GM21390 (cell line): ENCODE results near the gene ZDHHC11.
A peak's percentile ranks its signal among the peaks of the same experiment; 100 is the strongest.
"Not testable (repeated sequence)": the region's sequence is repeated elsewhere in the genome, so short reads cannot be mapped to it uniquely, and the experiment has no call there.

Experiments
- ATAC-seq: cut with Tn5 transposase; IDR thresholded peaks from one replicate; pipeline ENCODE4 v1.9.1; 2021; ENCODE audit not compliant: unreplicated experiment

The ZDHHC11 gene

DNA sequence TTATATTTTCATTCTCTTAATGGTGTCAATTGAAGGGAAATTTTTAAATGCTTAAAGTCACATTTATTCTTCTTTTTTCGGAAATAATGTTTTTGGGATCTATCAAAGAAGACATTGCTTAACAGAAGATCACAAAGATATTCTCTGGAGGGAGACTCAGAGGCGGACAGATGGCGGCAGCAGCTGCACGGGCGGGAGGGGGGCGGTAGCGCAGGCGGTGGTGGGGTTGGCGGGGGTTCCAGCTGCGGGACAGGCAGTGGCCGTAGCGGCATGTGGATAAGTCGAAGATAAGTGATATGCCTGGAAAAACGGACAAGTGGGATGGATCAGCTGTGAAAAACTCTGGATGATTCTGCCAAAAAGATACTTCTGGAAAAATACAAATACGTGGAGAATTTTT, 34.6 kb downstream of the ZDHHC11 start:
- ATAC-seq, result no peak

DNA sequence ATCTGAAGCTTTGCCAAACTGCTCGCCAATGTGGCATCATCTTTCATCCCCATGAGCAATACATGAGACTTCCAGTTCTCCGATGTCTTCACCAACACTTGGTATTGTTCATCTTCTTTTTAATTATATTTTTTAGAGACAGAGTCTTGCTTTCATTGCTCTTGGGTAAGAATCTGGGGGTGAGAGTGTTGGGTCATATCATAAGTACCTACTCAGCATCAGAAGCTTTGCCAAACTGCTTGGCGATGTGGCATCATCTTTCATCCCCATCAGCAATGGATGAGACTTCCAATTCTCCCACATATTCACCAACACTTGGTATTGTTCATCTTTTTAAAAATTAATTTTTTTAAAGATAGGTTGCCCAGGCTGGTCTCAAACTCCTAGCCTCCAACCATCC, 35.3 kb downstream of the ZDHHC11 start:
- no peak for ATAC-seq

DNA sequence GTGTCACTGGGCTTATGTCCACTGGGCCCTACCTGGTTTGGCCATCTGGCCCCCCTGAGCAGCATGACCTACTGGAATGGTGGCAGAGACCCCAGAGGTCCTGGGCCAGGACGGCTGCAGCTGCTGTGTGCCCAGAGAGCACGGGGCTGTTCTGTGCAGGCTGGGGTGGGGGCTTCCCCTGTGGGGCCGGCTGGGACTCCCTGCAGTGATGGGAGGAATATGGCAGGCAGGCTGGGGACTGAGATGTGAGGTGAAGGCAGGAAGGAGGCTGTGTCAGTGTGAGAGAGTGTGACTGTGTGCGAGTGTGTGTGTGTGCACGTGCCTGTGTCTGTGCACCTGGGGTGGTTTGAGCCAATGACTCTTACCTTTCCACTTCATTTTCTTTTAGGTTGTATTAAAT, 37.2 kb downstream of the ZDHHC11 start:
- not testable (repeated sequence) for ATAC-seq

DNA sequence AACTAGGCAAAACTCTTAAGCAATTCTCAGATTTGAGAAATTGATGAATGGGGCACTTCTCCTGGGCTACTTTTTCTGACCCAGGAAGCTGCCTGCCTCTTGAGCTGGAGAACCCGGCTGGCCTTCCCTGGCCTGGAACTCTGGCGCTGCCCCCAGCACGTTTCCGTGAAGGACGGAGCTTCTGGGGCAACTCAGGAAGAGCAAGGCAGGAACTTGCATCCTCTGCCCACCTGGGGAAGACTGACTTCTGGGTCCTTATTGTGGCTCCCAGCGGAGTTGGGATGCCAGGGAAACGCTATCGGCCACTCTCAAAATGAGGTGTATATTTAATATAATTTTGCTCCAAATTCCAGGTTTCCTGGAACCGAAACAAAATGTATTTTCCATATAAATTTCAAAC, 39.4 kb downstream of the ZDHHC11 start:
- ATAC-seq, result not testable (repeated sequence)

DNA sequence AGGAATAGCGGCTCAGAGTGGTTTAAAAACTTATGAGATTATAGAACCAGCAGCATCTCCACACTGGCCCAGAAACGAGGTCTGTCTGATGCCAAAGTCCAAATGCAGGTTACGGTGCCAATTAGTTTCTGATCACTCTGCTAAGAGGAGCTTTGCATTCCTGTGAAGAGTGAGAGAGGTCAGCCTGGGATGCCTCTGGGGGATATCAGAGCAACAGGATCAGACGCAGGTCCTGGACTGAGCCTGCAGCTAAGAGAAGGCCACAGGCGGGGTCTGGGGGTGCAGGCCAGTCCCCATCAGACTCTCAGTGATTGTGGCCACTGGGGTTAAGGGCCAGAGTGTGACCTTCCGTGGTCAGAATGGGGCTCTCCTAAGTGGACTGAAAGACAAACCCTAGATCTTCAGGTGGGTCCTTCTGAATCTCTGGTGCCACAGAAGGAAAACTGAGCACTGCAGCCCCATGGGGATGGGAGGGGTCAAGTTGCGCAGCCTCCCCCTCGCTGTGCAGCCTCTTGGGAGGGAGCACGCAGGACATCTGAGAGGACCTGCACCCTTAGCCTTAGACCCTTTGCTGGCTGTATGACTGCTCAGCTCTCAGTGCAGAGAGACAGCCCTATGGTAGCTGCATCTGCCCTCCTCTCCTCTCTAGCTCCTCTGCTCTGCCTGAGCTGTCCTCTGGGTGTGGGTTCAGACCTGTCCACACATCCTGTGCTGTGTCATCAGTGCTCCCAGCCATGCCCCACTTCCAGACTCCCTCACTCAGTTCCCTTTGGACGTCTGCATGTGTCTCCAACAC, 42.9 kb downstream of the ZDHHC11 start:
- ATAC-seq, result not testable (repeated sequence)

DNA sequence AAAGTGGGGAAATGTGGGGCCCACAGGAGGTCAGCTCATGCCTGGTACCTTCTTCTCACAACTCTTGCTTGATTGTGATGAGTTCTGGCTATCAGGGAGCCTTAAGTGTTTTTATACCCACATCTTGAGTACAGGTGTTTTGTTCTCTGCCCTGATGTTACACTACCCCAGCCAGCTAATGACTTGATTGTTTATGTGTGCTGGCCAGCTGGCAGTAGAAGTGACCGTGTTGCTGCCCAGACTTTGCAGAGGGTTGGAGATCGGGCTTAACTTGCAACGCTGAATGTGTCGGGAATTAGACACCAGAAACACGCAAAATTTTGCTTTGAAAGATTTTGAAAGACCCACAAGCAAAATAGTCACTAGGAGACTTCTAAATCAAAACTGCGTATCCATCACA, 49.3 kb downstream of the ZDHHC11 start:
- ATAC-seq, result no peak

DNA sequence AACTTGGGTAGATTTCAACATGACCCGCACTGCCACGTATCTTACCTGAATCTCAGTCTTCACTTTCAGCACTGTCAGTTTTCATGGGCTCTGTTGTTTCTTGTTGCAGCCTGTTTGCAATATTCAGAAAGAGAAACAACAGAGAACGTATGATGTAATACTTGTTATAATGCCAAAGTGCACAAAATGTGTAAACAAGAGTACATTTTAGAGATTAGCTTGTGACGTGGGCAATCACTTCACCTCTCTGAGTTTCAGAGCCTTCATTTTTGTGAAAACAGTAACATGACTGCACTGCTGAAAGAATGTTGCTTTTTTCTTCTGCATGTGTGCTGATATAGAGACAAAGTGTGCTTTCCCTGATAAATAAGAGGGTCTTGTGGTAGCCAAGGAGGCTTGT, 49.7 kb downstream of the ZDHHC11 start:
- ATAC-seq, result not testable (repeated sequence)

DNA sequence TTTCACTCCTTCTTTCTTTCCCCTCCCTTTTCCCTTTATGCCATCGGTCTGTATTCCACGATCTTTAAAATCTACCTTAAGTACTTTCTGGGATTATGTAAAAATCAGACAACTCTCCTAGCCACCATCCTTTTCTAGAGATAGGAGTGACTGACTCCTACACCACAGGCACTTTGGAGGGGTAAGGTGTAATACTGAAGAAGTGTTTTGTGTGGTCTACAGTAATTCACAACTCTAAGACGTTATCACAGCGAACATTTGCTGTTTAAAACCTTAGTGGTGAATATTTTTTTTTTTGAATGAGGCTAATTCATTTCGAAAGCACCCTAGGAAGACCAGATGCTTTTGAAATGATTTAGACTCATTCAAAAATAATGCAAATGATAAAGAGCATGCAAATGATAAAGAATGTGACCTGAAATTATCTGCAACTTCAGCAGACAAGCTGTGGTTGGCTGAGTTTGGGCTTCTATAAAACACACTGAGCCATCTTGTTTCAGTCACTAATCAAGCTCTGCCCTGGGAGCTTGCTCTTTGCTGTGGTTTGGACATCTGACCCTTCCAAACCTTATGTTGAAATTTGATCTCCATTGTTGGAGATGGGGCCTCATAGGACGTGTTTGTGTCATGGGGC, 52.2 kb downstream of the ZDHHC11 start:
- ATAC-seq, result not testable (repeated sequence)

DNA sequence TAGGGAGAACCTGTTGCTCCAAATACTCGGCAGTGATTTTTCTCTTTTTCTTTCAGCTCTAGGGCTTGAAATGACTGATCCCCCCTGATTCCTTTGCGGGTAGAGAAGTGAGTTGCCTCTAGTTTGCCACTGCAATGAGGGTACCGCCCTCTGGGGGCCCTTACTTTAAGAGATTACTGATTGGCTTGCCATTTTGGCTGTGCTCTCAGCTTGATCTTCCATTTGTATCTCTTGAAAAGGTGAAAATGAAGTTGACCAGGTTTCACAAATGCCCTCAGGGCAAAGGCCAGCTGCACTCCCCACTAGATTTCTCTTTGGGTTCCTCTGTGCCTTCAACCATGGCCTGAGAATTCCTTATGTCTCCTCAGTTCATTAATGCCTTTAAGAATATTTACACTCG, 52.8 kb downstream of the ZDHHC11 start:
- not testable (repeated sequence) for ATAC-seq

DNA sequence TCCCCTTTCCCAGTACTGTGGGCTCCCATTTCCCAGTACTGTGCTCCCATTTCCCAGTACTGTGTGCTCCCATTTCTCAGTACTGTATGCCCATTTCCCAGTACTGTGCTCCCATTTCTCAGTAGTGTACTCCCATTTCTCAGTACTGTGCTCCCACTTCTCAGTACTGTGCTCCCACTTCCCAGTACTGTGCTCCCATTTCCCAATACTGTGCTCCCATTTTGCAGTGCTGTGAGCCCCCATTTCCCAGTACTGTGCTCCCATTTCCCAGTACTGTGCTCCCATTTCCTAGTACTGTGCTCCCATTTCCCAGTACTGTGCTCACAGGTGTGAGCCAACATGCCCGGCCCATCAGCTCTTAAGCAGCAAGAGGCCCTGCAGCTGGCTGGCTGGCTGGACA, 54.9 kb downstream of the ZDHHC11 start:
- ATAC-seq, result not testable (repeated sequence)

DNA sequence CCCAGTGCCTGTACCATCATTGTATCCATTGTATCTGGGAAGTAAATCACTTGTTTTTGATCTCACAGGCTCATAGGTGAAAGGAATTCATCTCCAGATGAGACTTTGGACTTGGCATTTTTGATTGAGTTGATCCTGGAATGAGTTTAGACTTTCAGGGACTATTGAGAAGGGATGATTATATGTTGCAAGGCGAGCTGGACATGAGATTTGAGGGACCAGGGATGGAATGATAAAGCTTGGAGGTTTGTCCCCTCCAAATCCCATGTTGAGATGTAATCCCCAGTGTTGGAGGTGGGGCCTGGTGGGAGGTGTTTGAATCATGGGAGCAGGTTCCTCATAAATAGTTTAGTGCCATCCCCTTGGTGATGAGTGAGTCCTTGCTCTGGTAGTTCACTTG, 55.8 kb downstream of the ZDHHC11 start:
- ATAC-seq, result not testable (repeated sequence)

DNA sequence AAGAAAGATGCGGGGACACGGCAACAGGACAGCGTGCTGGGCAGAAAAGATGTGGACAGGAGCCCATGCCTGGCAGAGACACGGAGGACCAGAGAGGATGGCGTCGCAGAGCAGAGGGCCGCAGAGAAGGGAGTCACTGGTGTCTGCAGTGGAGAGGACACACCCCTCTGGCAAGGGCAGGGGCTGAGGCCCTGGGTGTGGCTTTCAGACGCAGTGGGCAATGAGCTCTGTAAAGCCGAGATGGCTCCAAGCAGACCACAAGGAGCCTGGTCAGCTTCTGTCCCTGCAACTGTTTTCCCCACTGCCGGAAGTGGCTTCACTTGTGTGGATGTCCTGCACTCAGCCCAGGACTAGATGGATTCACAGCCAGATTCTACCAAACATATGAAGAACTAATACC, 62.1 kb downstream of the ZDHHC11 start:
- not testable (repeated sequence) for ATAC-seq

DNA sequence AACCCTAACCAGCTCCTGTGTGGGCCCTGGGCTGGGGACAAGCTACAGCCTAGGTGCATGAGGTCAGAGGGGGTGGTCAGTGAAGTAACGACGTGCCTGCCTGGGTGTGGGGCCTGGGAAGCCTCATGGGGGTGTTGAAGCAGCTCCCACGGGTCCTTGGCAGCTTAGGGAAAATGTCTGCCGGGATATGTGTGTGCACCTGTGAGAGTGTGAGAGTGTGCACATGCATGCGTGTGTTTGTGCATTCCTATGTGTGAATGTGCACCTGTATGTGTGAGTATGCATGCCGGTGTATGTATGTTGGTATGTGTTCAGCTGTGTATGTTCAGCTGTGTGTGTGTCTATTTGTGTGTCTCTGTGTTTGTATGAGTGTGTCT, 62.9 kb downstream of the ZDHHC11 start:
- not testable (repeated sequence) for ATAC-seq

DNA sequence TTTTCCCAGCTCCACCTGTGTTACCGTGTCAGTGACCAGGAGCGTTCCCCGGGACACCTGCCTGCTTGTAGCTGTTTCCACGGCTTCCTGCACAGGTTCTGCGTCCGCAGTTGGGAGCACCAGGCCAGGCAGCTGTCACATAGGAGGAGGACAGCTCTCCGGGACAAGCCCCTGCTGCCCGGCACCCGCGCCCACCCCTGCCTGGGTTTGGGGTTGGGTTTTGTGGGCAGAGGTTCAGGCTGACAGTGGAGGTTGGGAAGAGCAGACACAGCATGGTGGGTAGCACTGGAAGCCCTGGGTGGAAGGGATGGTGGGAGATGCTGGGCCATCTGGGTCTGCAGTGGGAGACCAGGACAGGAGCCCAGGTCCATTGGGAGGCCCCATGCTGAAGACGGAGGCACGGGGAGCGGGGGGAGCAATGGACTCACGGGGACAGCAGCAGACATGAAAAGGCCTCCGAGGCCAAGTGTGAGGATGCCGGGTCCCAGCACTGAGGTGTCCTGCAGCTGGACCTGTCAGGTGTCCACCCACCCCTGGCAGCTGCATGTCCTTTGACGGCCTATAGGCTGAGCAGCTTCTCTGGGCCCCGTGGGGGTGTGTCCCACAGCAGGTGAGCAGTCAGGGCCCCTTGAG, 63.4 kb downstream of the ZDHHC11 start:
- ATAC-seq, result not testable (repeated sequence)

DNA sequence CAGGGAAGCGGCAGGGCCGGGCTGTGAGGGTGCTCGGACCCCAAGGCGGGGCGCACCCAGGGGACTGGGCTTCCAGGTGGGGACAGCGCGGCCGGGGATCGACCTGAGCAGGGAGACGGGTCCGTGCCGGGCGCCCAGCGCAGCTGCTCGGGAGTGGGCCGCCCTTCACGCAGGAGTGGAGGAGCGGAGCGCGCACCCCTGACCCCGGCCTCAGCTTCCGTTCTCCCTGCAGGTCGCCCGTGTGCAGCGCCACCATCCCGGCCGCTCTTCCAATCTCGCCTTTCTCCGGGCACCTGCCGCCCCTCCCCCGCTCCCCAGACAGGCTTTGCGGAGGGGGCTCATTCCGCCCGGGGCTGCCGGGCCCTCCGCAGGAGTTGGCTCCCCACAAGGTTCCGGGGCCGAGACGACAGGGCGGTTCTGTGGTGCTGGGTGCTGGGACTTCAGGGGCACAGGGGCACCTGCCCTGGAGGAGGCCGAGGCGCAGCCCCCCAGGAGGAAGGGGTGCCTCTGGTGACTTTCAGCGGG, 65.5 kb downstream of the ZDHHC11 start:
- ATAC-seq, result peak; percentile 23

DNA sequence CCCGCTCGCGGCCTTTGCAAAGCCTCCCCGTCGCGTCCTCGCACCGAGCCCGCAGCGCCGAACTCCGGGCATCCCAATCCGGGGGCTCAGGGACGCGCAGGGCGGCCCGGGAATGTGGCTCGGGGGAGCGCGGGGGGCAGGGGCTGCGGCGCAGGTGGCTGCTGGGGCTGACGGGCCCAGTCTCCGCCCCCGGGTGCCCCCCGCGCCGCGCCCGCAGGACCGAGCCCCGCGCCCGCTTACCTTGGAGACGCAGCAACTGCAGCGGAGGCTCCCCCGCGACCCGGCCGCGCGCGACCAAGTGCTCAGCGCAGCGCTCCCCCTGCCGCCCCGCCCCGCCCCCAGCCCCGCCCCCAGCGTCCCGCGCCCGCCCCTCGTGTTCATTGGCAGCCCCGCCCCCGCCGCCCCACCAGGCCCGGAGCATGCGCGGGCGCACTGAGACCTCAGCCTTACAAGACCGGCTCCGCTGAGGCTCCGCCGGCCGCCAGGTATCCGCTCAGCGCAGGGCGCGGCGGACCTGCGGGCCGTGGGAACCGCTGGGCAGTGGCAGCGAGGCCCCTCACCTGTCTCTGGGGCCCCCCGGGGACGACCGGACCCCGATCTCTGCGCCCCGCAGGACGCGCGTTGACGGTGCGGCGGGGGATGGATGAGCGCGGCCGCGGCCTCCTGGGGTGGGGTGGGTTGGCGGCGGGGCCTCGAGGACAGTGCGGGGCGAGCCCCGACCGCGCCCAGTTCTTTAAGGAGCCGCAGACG, 66.2 kb downstream of the ZDHHC11 start, which contains the start of gene ZDHHC11B:
Gene ZDHHC11B (minus strand): TSS at position 302 of the 750 bp plus-strand sequence. CDS start 17,810 bp downstream, outside the sequence.
- peak; percentile 67 for ATAC-seq

DNA sequence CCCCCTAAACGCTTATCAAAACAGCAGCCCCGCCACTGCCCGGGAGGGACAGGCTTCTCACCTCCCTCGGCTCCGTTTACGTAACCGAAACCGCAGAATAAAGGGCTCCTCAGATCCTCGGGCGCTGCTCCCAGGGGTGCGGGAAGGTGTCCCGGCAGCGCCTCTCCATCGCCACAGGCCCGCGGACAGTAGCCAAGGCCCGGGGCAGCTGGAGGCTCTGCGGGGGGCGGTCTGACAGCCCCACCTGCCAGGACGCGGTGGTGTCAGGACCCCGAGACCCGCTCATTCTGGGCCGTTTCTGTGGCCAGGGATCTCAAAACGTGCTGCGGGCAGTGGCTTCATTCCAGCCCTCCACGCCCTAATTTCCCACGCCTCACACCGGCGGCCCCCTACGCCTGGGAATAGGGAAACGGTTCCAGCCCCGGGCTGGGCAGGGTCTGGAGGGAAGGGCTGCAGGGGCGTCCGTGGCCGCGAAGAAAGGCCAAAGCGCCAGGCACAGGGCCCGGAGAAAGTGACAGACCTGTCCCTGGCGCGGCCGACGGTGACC, 66.8 kb downstream of the ZDHHC11 start:
- ATAC-seq, result not testable (repeated sequence)

DNA sequence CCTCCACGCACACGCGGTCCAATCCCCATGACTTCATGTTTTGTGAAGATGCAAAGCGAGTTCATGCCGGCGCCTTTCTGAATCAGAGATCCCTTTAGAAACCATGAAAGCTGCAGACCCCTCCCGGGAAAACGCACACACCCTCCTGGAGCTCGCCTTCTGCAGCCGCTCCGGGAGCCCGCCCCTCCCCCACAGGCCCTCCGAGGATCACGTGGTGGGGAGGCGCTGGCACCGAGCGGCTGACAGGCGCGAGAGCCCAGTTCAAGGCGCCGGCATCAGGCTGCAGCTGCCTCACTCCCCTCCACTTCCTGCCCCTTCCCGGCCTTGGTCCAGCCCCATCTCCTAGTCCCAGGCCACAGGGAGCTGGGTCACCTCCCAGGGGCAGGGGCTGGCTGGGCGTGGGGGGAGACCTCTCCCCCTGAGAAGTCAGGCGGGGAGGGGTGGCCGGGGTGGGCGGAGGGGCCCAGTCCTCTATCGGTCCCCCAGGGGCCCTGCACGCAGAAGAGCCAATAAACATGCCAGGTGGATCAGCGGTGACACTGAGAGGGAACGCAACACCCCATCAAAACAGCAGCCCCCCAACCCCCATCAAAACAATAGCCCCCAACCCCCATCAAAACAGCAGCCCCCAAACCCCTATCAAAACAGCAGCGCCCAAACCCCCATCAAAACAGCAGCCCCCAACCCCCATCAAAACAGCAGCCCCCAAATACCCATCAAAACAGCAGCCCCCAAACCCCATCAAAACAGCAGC, 67.6 kb downstream of the ZDHHC11 start:
- ATAC-seq, result not testable (repeated sequence)

DNA sequence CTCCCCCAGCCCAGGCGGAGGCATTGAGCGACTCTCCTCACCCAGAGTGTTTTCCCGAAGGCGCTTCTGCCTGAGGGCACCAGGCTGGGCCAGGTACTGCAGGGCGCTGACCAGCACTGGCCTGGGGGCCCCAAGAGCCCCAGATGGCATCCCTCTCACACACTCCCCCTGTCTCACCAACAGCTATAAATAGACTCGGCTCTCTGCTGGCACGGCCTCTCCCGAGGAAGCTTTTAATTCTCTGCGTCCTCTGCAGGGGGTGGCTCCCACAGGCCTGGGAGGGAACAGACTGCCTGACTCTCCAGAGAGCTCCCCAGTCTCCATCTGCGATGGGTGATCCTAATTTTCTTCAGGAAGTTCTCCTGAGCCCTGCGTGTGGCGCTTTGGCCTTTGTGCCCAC, 68.4 kb downstream of the ZDHHC11 start:
- not testable (repeated sequence) for ATAC-seq

DNA sequence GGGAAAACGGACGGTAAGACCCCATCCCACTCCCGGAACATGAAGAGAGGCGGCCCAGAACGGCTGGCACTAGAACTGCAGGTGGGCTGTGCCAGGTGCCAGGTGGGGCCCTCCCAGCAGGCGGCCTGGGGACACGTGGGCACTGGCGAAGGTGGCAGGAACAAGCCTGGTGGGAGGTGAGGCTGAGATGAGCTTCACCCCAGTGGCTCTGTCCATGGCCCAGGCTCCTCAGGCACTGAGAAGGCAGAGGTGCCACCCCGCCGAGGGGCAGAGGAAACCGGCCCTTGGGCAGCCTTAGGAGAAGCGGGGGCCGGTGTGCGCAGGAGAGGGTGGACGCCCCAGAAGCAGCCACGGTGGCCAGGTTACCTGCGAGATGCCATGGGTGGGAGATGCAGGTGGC, 70.2 kb downstream of the ZDHHC11 start:
- ATAC-seq, result not testable (repeated sequence)
